LNCaP clone FGC (cell line): Measurements from ENCODE around the gene TRAF2.

Experiments used
- DNase-seq: peaks from one replicate; pipeline ENCODE4 v3.0.0-alpha.2; 2011; ENCODE audit warnings: low read depth
- H3K4me3 ChIP-seq: 2 replicates; pipeline ENCODE4 v1.5.1; 2011; ENCODE audit warnings: mild to moderate bottlenecking, low read depth, low read length, control low read depth
- TF ChIP-seq, protein P1 (sequence below): IDR thresholded peaks from 2 replicates; pipeline ENCODE4 v1.5.1; 2012; ENCODE audit warnings: mild to moderate bottlenecking; ENCODE audit not compliant: control insufficient read depth, insufficient read depth; ENCODE audit errors: extremely low read depth

The TRAF2 gene

DNA sequence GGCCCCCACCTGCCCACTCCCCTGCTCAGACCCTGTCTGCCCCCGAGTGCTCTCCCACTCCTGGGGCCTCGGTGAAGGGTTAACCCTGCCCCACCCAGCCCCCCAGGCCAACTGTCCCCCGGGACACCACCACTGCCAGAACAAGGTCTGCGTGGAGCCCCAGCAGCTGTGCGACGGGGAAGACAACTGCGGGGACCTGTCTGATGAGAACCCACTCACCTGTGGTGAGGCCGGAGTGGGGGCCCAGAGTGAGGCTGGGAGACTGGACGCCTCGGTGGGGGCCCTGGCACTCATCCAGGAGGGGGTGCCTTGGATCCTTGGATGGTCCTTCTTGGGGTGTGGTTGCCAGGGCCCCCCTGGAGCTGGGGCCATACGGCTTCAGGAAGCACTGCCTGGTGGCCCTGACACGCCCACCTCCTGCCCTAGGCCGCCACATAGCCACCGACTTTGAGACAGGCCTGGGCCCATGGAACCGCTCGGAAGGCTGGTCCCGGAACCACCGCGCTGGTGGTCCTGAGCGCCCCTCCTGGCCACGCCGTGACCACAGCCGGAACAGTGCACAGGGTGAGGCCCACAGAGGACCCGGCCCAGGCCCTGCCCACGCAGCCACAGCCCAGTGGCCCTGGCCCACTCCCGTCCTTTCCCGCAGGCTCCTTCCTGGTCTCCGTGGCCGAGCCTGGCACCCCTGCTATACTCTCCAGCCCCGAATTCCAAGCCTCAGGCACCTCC is 32.0 kb upstream of the TRAF2 start:
- TF ChIP-seq, protein P1, sequence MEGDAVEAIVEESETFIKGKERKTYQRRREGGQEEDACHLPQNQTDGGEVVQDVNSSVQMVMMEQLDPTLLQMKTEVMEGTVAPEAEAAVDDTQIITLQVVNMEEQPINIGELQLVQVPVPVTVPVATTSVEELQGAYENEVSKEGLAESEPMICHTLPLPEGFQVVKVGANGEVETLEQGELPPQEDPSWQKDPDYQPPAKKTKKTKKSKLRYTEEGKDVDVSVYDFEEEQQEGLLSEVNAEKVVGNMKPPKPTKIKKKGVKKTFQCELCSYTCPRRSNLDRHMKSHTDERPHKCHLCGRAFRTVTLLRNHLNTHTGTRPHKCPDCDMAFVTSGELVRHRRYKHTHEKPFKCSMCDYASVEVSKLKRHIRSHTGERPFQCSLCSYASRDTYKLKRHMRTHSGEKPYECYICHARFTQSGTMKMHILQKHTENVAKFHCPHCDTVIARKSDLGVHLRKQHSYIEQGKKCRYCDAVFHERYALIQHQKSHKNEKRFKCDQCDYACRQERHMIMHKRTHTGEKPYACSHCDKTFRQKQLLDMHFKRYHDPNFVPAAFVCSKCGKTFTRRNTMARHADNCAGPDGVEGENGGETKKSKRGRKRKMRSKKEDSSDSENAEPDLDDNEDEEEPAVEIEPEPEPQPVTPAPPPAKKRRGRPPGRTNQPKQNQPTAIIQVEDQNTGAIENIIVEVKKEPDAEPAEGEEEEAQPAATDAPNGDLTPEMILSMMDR, result no peak
- H3K4me3 ChIP-seq, result no peak overlapping the region
- no peak for DNase-seq

DNA sequence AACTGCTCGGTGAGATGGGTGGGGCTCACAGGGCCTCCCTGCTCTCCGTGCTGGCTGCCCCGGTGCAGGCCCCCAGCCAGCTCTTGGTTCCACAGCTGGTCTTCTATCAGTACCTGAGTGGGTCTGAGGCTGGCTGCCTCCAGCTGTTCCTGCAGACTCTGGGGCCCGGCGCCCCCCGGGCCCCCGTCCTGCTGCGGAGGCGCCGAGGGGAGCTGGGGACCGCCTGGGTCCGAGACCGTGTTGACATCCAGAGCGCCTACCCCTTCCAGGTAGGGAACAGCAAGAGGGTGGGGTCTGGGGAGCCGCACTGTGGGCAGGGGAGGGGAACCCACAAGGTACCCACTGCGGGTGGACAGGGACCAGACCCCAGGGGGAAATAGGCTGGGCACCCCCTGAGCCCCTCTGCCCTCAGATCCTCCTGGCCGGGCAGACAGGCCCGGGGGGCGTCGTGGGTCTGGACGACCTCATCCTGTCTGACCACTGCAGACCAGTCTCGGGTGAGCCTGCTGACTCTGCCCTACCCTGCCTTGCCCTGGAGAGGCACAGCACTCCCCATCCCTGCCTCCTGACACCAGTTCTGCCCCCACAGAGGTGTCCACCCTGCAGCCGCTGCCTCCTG is 31.4 kb upstream of the TRAF2 start:
- H3K4me3 ChIP-seq, result no peak overlapping the region
- TF ChIP-seq, protein P1, result no peak
- DNase-seq, result no peak

DNA sequence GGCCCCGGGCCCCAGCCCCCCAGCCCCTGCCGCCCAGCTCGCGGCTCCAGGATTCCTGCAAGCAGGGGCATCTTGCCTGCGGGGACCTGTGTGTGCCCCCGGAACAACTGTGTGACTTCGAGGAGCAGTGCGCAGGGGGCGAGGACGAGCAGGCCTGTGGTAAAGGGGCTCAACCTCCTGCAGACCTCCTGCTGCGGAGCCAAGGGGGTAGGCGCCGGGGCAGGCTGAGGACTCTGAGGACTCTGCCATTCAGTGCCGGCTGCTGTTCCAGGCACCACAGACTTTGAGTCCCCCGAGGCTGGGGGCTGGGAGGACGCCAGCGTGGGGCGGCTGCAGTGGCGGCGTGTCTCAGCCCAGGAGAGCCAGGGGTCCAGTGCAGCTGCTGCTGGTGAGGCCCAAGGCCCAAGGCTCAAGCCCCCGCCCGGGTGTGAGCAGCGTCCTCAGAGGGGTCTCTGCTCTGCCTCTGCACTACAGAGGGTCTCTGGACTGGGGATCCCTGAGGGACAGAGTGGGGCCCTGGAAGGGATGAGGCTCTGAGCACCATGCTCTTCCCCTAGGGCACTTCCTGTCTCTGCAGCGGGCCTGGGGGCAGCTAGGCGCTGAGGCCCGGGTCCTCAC is 30.7 kb upstream of the TRAF2 start:
- no peak overlapping the region for H3K4me3 ChIP-seq
- TF ChIP-seq, protein P1, result no peak
- DNase-seq, result no peak

DNA sequence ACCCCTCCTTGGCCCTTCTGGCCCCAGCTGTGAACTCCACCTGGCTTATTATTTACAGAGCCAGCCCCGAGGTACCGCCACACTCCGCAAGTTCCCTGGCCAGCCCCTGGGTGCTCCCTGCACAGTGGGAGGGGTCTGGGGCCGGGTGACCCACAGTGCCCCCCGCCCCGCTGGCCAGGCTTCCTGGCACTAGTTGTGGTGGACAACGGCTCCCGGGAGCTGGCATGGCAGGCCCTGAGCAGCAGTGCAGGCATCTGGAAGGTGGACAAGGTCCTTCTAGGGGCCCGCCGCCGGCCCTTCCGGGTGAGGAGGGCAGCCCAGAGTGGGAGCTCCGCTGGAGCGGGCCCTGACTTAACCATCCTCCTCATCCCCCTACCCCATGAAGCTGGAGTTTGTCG is 30.2 kb upstream of the TRAF2 start:
- DNase-seq, result no peak
- no peak overlapping the region for H3K4me3 ChIP-seq
- TF ChIP-seq, protein P1, result no peak

DNA sequence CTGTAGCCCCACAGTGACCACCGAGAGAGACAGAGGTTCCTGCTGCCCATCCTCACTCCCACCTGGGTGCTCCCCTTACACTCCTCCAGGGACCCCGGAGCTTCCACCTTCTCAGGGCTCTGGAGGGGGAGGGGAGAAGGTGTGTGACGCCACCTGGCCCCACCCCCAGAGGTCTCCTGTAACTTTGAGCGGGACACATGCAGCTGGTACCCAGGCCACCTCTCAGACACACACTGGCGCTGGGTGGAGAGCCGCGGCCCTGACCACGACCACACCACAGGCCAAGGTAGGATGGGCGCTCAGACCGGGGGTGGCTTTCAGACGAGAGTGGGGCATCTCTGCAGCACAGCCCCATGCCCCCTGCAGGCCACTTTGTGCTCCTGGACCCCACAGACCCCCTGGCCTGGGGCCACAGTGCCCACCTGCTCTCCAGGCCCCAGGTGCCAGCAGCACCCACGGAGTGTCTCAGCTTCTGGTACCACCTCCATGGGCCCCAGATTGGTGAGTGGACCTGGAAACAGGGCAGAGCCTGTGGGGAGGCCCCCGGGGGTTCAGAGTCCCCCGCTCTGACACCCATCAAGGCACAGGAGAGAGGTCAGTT is 29.7 kb upstream of the TRAF2 start:
- DNase-seq, result no peak
- no peak overlapping the region for H3K4me3 ChIP-seq
- TF ChIP-seq, protein P1, result no peak

DNA sequence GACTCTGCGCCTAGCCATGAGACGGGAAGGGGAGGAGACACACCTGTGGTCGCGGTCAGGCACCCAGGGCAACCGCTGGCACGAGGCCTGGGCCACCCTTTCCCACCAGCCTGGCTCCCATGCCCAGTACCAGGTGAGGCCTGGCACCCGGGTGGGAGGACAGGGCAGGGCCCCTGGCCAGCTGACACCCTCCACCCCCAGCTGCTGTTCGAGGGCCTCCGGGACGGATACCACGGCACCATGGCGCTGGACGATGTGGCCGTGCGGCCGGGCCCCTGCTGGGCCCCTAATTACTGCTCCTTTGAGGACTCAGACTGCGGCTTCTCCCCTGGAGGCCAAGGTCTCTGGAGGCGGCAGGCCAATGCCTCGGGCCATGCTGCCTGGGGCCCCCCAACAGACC is 29.1 kb upstream of the TRAF2 start:
- TF ChIP-seq, protein P1, result no peak
- H3K4me3 ChIP-seq, result no peak overlapping the region
- DNase-seq, result no peak
